Measurements from ENCODE around the gene MDN1.

The MDN1 gene

DNA sequence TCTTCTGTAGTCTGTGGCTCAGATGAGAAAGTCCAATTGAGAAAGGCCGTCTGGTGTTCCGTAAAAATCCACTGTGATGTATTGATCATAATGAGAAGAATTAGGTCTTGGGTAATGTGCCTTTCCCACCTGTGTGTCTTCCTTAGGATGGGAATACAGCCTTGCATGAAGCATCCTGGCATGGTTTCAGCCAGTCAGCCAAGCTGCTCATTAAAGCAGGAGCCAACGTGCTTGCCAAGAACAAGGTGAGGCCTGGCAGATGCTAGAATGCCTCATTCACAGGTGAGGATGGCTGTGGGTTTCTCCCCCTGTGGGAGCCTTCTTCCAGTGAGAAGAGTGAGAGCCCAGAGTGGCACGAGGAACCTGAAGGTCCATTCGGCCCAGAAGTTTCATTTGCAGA is 213.7 kb downstream of the MDN1 start:
- DNase-seq (ENCODE audit: low read depth in 2 of 2) = no peak

DNA sequence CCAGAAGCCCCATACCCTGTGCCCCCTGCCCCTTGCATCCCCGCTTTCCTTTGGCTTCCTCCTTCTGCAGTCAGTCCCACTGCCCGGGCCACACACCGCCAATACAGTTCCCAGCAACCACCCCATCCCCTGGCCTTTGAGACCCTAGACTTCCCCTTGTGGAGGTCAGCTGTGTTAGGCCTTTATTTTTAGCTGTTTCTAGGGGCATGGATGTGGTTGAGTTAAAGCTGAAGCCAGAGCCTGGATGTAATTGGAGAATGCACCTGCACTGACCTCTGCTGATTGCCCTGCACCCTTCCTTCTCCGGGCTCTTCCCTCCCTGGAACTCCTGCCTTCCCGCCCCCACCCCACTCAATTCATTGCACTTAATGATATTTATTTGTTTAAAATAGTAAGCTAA is 214.9 kb downstream of the MDN1 start:
- no peak for DNase-seq (ENCODE audit: low read depth in 2 of 2)

DNA sequence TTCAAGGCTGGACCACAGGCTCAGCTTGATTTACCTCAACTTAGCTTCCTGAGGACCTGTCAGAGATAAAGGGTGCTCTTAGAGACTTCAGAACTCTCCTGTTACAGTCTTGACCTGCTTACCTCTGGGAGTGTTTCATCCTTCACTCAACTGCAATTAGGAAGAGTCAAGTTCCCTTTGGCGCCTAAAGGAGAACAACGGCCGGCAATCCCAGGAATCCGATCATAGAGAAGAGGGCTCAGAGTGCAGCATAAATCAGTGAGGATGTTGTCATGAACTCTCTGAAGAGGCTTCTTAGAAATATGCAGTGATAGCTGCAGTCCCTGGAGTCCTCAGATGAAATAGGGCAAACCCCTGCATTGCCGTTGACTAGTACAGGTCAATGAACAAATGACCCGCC is 217.4 kb downstream of the MDN1 start:
- DNase-seq (ENCODE audit: low read depth in 2 of 2) = no peak

DNA sequence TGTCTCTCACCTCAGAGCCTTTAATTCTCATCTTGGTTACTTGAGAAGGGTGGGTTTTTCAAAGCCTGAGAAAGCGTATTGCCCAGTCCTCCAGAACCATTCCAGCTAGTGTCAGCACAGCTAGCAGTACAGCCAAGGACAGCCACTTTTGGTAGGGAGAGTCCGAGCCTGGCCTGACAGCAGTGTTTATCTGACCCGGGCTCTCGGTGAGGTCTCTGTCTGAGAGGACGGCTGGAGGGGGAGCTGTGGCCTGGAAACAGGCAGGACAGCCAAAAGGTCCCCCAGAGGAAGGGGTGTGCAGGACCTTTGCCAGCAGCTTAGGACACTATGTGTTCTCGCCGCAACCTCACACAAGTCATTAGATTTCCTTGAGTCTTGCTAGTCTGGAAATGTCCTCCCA is 219.9 kb downstream of the MDN1 start:
- DNase-seq (ENCODE audit: low read depth in 2 of 2) = no peak

DNA sequence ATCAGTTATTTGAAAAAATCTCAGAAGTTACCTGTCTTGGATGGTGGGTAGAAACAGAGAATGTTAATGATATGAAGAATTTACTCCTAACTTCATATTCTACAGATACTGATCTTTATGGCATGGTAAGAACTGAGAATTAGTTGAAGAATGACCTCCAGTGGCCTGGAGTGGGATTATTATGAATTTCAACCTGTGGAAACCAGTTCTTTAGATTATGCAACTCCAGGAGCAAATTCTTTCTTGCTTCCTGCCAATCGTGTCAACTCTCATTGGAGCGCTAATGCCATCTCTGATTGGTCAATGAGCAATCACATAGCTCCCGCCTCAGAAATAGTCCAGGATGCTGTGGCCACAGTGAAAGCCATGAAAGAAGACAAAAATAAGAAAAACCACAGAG is 221.6 kb downstream of the MDN1 start:
- DNase-seq (ENCODE audit: low read depth in 2 of 2) = no peak

DNA sequence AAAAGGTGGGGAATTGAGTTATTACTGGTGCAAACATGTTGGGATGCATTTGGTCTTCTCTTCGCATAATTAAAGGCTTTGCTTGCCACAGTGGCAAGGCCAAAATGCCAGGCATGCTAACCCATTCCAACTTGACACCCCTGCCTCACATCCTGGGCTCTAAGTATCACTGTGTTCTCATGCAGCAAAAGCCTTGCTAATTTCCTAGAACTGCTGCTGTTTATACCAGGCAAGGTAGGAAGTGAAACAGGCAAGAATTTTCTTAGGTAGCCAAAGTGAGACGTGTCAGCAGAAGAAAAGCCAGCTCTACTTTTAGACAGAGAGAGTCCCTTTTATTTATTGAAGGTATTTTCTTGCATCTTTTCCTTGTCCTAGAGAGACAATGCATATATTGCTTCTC is 222.2 kb downstream of the MDN1 start:
- no peak for DNase-seq (ENCODE audit: low read depth in 2 of 2)

DNA sequence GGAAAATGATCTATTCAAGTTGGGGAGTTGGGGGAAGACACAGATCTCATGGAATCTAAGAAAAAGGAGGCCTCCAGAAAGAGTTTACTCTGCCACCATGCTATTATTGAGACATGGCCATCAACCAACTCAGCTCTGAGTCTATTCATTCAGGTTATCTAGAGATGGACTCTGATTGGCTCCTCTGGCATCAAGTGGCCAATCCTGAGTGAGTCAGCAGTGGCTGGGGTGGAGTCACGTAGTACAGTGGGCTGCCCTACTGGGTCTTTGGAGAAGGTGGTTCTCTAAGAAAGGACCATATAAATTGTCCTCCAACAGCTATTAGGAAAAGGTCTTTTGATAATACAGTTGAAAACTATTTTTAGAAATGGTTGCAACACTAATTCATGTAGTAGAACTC is 223.1 kb downstream of the MDN1 start:
- no peak for DNase-seq (ENCODE audit: low read depth in 2 of 2)

DNA sequence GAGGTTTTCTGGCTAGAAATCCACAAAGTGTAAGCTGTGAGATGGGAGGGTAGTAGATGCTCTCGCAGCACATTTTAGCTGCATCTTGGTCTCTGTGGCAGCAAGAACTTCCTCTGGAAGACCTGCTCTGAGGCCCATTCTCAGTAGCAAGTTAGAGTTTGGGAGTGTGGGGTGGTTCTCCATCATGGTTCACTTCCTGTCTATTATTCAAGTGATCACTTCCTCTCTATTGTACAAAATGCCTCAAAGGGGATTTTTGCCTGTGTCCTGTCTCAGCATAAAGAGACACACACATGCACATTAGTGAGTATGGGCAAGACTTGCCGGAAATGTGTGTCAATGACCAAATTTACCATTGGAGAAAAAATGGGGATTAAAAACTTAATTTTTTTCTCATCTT is 223.5 kb downstream of the MDN1 start:
- DNase-seq (ENCODE audit: low read depth in 2 of 2) = no peak

Measured in stimulated activated CD8-positive, alpha-beta memory T cell treated with anti-CD3 and anti-CD28 coated beads, Interleukin-2, amount 100 ng/mL, for 1 hour (primary cell).